Endothelial cell of umbilical vein (primary cell): ENCODE results near the gene RSRC1.

Source experiments
- EZH2 ChIP-seq: IDR thresholded peaks from 2 replicates; pipeline ENCODE4 v1.6.1; 2012; ENCODE audit warnings: borderline replicate concordance, low read depth, mild to moderate bottlenecking, moderate library complexity, low read length, inconsistent platforms; ENCODE audit not compliant: severe bottlenecking
- FOS ChIP-seq: IDR thresholded peaks from 2 replicates; pipeline ENCODE4 v1.6.1; 2011; ENCODE audit warnings: mild to moderate bottlenecking, low read length, moderate library complexity, borderline replicate concordance; ENCODE audit not compliant: insufficient read depth
- MYC ChIP-seq: IDR thresholded peaks from one replicate; pipeline ENCODE4 v1.6.1; 2011; ENCODE audit warnings: mild to moderate bottlenecking, low read depth, low read length
- POLR2A ChIP-seq: IDR thresholded peaks from 2 replicates; pipeline ENCODE4 v1.6.1; 2012; ENCODE audit warnings: low read depth, mild to moderate bottlenecking, control low read depth, low read length
- POLR2AphosphoS5 ChIP-seq: IDR thresholded peaks from 2 replicates; pipeline ENCODE4 v1.6.1; 2012; ENCODE audit warnings: low read depth, mild to moderate bottlenecking, control low read depth, low read length, moderate library complexity; ENCODE audit not compliant: insufficient read depth
- TF ChIP-seq, protein P1 (sequence below), 2 donors: IDR thresholded peaks; 1 replicate in 1 of 2; 2 replicates in 1 of 2; pipeline ENCODE4 v1.5.1; 2011; ENCODE audit warnings: low read length in 2 of 2, mild to moderate bottlenecking in 2 of 2, moderate library complexity in 2 of 2, control low read depth in 1 of 2, inconsistent platforms in 1 of 2, low read depth in 1 of 2; ENCODE audit not compliant: insufficient read depth in 1 of 2; ENCODE audit errors: extremely low read depth in 1 of 2
- TF ChIP-seq, protein P2 (sequence below): IDR thresholded peaks from 2 replicates; pipeline ENCODE4 v1.6.1; 2011; ENCODE audit not compliant: insufficient read depth, insufficient read length

DNA sequence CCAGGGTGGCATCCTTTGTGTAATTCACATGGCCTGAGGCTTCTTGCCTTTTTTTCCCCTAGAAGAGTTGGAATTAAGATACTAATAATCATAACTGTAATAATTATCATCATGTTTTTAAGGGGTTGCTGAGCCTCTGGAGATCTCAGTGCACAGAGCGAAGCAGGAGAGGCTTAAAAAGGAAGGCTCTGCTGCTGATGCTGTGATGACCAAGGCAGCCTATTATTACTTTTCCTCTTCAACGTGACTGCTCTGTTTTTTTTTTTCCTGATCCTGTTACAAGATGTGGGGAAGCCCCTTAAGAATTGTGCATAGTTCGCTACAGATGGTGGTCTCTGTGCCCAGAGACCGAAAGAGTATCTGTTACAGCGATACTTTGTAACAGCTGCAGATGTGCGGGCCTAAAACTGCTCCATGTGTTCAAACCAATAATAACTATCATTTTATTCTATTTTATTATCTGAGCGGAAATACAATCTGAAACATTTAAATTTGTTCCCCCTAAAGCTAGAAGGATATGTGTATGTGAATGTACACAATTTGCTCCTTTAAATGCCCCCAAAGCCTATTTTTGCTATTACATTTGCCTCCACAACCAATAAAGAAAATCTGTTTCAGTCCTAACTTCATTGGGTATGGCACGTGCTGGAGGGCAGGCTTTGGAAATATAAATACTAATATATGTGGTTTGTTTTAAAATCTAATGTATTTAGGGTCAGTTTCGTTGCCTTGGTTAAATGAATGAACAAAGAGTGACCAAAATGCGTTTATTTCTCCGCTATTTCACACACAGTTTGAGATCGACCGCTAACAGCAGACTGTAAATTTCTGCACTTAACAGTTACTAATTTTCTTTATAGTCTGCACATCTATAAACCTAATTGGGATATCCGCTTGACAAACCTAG lies 8.3 kb upstream of the RSRC1 start:
- TF ChIP-seq POLR2AphosphoS5 (no peak), FOS (no peak), POLR2A (no peak), EZH2 (no peak), MYC (no peak)
- TF ChIP-seq, protein P1, sequence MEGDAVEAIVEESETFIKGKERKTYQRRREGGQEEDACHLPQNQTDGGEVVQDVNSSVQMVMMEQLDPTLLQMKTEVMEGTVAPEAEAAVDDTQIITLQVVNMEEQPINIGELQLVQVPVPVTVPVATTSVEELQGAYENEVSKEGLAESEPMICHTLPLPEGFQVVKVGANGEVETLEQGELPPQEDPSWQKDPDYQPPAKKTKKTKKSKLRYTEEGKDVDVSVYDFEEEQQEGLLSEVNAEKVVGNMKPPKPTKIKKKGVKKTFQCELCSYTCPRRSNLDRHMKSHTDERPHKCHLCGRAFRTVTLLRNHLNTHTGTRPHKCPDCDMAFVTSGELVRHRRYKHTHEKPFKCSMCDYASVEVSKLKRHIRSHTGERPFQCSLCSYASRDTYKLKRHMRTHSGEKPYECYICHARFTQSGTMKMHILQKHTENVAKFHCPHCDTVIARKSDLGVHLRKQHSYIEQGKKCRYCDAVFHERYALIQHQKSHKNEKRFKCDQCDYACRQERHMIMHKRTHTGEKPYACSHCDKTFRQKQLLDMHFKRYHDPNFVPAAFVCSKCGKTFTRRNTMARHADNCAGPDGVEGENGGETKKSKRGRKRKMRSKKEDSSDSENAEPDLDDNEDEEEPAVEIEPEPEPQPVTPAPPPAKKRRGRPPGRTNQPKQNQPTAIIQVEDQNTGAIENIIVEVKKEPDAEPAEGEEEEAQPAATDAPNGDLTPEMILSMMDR (IDR thresholded peaks at IDR 0.05; ENCODE audit: extremely low read depth in 1 of 2, insufficient read depth in 1 of 2, low read depth in 1 of 2, low read length in 2 of 2), result no peak
- TF ChIP-seq, protein P2, sequence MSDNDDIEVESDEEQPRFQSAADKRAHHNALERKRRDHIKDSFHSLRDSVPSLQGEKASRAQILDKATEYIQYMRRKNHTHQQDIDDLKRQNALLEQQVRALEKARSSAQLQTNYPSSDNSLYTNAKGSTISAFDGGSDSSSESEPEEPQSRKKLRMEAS, result no peak
